Inferior parietal cortex (tissue), 1 donor: ENCODE results near the gene IKZF4.
"Not testable (repeated sequence)": the region's sequence is repeated elsewhere in the genome, so short reads cannot be mapped to it uniquely, and the experiment has no call there.

Source experiments
- DNase-seq: peaks from one replicate; pipeline ENCODE4 v3.0.0-alpha.2; 2016; ENCODE audit errors: extremely low spot score

The IKZF4 gene

GRCh38 chr12:55999522-55999921 lies 21.3 kb upstream of the IKZF4 start:
- DNase-seq: not testable (repeated sequence)

GRCh38 chr12:55999999-56000540 lies 20.8 kb upstream of the IKZF4 start:
- DNase-seq: not testable (repeated sequence)

DNA sequence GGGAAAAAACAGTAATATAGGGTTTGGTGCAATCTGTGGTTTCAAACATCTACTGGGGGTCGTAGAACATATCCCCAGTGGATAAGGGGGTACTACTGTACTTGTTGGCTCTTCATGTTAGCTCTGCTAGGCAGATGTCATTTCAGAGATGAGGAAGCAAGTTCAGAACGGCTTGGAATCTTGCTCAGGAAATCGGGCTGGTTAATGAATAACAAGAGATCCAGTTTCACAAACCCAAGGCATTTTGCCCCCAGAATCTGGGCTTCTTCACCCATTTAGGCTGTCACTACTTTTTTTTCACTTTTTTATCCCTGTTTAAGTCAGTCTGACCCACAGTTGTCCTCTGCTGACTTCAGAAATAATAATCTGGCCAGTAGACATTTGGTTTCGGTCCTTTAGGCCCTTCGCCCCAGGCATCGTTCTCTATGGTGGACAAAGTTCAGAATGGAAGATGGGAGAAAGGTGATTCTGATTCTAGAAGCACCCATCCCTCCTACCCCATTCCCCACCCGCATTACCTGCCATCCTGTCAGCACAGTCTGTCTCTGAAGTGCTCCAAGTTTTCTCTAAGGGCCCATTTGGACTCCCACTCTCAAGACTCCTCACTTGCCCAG lies 19.2 kb upstream of the IKZF4 start:
- DNase-seq: no peak

DNA sequence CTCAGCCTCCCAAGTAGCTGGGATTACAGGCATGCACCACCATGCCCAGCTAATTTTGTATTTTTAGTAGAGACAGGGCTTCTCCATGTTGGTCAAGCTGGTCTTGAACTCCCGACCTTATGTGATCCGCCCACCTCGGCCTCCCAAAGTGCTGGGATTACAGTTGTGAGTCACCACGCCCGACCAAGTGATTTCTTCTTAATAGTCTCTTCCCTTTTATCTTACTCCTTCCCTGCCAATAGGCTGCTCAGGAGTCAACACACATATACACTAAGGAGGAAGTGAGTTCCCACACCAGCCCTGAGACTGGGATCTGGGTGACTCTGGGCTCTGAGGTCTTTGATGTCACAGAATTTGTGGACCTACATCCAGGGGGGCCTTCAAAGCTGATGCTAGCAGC lies 17.5 kb upstream of the IKZF4 start:
- not testable (repeated sequence) for DNase-seq

GRCh38 chr12:56004211-56004610 lies 16.6 kb upstream of the IKZF4 start:
- no peak for DNase-seq

DNA sequence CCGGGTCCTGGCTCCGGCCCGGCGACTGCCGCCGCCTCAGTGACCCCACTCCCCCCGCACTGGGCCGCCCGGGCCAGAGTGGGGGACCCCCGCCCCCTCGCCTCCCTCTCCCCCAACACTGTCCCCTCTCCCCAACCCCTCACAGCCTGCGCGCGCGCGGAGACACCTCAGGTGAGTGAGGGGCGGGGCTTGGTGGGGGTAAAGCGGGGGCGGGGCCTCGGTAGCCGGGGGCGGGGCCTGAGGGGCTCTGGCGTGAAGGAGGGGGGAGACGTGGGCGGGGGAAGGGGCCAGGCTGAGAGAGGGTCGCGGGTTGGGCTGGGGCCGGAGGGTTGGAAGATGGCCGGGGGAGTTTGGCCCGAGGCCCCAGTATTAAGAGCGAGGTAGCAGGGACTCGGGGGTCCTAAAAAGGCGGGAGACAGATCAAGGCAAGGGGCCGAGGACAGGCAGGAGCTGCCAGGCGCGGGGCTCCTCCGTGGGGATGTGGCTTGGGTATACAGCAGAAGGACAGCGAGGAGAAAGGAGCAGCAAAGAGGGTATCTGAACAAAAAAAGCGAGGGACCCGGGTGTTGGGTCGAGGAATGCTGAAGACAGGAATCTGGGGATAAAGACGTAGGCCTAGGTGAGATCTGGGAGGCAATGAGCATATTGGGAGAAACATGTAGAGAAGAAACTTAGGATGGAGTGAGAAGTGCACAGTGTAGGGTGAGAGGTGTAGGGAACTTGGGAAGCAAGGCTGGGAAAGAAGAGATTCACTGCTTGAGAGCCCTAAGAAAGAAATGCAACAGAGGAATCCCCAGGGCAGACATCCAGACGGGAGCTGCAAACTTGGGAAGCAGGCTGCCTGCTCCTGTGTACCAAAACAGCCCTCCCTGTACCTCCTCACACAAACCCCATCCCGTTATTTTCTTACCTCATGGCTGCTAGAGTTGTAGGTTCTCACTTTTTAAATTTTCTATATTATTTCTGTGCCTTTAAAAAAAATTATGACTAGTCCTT lies 13.0 kb upstream of the IKZF4 start:
- DNase-seq: peak; percentile 39

GRCh38 chr12:56010111-56010570 lies 10.7 kb upstream of the IKZF4 start:
- no peak for DNase-seq

DNA sequence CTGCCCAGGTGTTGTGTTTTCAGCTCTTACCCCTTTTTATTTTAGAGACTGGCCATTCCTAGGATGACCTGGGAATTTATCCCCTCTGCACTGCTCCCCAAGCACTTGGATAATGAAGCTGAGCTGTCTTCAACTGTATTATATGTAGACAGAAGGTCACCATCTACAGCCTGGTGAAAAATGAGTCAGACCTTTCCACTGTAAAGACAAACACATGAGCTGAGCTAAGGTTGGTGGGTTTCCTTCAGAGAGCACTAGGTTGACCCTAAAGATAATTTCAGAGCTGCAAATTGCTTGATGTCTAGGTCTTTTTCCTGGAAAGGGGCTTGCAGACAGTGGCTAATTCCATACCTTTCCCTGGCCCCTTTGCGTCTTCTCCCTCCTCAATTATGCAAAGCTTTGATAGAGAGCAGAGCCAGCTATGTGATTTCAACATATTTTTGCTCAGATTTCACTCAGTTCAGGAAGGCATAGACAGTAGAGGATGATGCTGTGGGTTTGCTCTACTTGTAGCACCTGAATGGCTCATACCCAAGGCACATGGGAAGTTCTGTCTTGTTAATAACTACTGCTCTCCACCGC lies 9.2 kb upstream of the IKZF4 start:
- no peak for DNase-seq

- DNase-seq: no peak
Observed at GRCh38 chr12:56013482-56013881, 7.4 kb upstream of the IKZF4 start.

DNA sequence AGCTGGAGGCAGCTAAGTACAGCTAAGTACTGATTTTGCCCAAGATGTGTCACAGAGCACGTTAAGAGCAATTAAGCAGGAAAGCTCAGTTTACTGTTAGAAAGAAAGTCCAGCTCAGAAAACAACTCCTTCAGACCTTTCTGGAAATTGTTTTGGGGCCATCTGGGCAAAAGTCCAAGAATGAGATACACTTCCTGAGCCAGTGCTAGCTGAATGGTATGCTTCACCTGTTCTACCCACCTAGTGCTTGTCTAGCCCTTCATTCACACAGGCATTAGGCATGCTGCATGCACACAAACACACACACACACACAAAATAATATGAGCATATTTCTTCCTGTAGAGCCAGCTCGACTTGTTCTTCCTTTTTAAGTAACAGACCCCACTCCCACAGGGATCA lies 6.6 kb upstream of the IKZF4 start:
- no peak for DNase-seq

GRCh38 chr12:56017181-56017580 lies 3.7 kb upstream of the IKZF4 start:
- no peak for DNase-seq

DNA sequence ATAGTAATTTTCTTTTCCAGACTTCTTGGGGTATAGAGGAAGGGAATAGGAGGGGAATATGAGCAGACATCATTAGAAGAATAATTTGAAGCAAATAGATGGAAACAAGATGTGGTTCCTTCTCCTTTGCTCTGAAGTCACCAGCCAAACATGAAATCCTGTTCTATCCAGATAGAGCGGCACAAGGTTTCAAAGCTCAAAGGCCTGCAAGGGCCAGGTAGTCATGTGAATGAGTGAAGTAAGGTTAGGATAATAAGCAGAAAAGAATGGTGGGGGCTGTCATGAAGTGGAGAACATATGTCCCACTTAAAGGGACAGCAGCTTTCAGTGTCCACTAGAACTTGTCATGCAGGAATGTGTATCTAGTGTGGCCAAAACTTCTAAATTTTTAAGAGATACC lies 2.5 kb upstream of the IKZF4 start:
- DNase-seq: no peak

GRCh38 chr12:56021889-56022497 lies 1.1 kb downstream of the IKZF4 start:
- DNase-seq: no peak

DNA sequence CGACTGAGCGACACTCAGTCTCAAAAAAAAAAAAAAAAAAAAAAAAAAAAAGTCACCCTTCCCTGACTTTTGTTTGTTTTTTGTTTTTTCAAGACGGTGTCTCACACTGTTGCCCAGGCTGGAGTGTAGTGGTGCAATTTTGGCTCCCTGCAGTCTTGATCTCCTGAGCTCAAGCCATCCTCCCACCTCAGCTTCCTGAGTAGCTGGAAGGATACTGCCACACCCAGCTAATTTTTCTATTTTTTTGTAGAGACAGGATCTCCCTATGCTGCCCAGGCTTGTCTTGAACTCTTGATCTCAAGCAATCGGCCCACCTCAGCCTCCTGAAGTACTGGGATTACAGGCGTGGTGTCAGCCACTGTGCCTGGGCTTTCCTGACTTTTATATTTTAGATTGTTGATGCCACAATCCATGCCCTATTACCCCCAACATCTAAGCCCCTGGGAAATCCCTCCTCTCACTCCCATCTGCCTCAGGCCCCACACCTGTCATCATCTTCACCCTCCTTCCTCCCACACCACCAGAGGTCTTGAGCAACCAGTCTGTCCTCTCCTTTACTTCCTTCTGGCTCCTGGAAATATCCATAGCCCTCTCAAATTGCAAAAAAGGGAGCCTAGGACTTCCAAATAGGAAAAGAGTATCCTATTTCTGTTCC lies 7.8 kb downstream of the IKZF4 start:
- DNase-seq: no peak

GRCh38 chr12:56029166-56029519 lies 8.3 kb downstream of the IKZF4 start:
- no peak for DNase-seq

DNA sequence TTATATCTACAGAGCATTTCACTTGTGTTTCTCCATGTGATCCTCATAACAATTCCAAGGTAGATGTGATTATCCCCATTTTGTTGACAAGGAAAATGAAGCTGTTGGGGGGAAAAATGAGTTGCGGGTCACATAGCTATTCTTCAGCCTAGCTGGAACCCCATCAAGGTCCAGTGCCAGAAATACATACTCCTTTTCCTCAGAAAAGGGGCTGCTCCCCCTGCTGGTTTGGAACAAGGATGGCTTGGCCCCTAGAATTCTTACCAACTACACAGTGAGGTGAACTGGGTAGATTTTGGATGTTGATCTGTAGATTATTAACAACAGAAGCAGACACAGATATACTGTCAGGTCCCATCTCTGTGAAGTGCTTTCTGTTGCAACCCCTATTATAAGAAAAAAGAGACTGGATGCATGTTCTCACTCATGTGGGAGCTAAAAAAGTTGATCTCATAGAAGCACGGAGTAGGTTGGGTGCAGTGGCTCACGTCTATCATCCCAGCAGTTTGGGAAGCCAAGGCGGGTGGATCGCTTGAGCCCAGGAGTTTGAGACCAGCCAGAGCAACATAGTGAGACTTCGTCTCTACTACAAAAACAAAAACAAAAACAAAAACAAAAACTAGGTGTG lies 8.9 kb downstream of the IKZF4 start:
- no peak for DNase-seq

DNA sequence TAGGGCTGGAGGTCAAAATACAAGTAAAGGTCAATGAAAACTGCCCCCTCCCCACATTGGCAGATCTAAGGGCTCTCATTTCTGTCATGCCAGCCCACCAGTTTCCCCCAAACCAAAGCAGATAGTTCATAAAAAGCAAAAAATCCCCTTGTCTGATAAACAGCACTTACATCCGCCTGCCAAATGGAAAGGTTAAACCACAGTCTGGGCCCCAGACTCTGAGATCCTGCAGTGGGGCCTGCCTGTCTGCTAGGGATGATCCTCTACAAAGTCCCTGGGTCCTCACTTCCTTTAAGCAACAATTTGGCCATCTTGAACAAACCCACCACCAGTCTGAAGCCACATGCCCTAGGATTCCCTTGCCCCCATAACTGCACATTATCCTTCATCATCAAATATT lies 11.1 kb downstream of the IKZF4 start:
- DNase-seq: no peak

DNA sequence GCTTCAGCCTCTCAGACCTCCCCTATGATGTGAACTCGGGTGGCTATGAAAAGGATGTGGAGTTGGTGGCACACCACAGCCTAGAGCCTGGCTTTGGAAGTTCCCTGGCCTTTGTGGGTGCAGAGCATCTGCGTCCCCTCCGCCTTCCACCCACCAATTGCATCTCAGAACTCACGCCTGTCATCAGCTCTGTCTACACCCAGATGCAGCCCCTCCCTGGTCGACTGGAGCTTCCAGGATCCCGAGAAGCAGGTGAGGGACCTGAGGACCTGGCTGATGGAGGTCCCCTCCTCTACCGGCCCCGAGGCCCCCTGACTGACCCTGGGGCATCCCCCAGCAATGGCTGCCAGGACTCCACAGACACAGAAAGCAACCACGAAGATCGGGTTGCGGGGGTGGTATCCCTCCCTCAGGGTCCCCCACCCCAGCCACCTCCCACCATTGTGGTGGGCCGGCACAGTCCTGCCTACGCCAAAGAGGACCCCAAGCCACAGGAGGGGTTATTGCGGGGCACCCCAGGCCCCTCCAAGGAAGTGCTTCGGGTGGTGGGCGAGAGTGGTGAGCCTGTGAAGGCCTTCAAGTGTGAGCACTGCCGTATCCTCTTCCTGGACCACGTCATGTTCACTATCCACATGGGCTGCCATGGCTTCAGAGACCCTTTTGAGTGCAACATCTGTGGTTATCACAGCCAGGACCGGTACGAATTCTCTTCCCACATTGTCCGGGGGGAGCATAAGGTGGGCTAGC lies 13.9 kb downstream of the IKZF4 start:
- DNase-seq: no peak

DNA sequence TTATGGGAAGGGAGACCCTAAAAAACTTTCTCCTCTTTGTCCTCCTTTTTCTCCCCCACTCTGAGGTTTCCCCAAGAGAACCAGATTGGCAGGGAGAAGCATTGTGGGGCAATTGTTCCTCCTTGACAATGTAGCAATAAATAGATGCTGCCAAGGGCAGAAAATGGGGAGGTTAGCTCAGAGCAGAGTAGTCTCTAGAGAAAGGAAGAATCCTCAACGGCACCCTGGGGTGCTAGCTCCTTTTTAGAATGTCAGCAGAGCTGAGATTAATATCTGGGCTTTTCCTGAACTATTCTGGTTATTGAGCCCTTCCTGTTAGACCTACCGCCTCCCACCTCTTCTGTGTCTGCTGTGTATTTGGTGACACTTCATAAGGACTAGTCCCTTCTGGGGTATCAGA lies 16.3 kb downstream of the IKZF4 start:
- no peak for DNase-seq

GRCh38 chr12:56038022-56038655 lies 17.3 kb downstream of the IKZF4 start:
- no peak for DNase-seq
